Omental fat pad (tissue), 4 donors: ENCODE data around the gene GATA6. TPM values are rescaled to one million over a fixed set of nuclear protein-coding genes. Genes with fewer than 3 reads are reported as not detected.

ENCODE experiments used
- ATAC-seq: fragments of 150-250 bp; one replicate; pipeline ENCODE4 v1.9.1; 2016; ENCODE audit warnings: mild to moderate bottlenecking, moderate library complexity; ENCODE audit not compliant: low FRiP score
- DNase-seq: peaks from one replicate; pipeline ENCODE4 v3.0.0-alpha.2; 2019; ENCODE audit warnings: low spot score
- total RNA-seq, 4 donors: library from RNA; depleted of rRNA; stranded (reverse); fragments of >200 nt; gene quantifications; one replicate each; pipeline ENCODE4 v1.1.0, GENCODE V29; 2016
- TF ChIP-seq, protein P1 (sequence below), 3 donors: fragments of 450-650 bp; IDR thresholded peaks; one replicate each; pipeline ENCODE4 v1.5.1; 2016 to 2017; ENCODE audit warnings: antibody characterized with exemption in 3 of 3, mild to moderate bottlenecking in 3 of 3, moderate library complexity in 2 of 3

Gene GATA6
- total RNA-seq, 4 donors from 2014 or later: 12.1 to 48.9 (median 25.2) TPM

DNA sequence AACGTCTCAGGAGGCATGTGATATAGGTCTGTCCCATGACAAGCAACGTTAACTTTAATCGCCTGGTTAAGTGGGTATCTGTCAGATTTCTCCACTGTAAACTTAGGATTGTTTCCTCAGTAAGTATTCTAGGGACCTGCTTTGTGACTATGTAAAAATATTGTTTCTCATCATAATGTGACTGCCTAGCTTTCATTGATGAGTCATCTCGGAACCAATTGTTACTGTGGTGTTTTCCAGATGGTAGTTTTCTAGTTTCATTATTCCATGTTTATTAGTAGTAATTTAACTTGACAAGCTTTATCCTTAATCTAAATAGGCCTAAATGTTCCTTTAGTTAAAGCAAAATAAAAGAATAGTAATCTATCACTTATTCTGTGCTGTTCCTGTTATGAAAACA, 28.2 kb upstream of the GATA6 start:
- TF ChIP-seq, protein P1, sequence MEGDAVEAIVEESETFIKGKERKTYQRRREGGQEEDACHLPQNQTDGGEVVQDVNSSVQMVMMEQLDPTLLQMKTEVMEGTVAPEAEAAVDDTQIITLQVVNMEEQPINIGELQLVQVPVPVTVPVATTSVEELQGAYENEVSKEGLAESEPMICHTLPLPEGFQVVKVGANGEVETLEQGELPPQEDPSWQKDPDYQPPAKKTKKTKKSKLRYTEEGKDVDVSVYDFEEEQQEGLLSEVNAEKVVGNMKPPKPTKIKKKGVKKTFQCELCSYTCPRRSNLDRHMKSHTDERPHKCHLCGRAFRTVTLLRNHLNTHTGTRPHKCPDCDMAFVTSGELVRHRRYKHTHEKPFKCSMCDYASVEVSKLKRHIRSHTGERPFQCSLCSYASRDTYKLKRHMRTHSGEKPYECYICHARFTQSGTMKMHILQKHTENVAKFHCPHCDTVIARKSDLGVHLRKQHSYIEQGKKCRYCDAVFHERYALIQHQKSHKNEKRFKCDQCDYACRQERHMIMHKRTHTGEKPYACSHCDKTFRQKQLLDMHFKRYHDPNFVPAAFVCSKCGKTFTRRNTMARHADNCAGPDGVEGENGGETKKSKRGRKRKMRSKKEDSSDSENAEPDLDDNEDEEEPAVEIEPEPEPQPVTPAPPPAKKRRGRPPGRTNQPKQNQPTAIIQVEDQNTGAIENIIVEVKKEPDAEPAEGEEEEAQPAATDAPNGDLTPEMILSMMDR (IDR thresholded peaks at IDR 0.05): no peak
- ATAC-seq: no peak
- no peak for DNase-seq

DNA sequence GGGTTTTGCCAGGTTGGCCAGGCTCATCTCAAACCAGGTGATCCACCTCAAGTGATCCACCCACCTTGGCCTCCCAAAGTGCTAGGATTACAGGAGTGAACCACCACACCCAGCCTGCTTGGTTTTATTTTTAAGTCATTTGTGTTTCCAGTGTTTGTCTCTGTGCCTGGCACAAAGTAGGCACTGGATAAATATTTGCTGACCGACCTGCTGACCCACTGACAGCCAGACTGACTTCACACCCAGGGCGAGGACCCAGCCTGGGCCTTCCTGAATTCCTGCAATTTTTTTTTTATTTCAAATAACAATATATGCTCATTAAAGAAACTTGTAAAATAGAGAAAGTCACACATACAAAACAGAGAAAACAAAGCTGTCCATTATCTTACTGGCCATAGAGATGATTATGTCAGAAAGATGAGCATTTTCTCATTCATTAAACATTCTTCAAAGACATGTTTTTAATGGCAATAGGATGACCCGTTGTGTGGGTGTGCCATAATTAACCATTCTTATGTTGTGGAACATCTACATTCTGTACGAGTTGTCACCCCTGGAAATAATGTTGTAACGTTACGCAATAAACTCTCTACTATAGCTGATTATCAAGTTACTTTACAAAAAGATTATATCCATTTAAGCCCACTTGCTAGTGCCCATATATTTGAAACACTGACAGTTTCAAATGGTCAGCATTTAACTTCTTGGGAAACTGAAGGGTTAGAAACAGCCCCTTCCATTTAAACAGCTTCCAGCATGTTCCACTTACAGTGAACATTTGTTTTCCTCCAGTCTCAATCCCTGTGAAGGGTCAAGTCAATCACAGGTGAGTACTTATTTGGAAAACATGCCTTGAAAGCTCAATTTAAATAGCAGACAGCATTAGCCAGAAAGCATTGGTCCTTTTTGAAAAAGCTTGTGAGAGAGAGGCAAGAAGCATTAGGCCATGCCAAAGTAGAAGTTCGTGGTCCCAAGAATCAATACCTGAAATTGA, 25.7 kb upstream of the GATA6 start:
- DNase-seq: no peak
- TF ChIP-seq, protein P1 (IDR thresholded peaks at IDR 0.05): no peak
- no peak for ATAC-seq

DNA sequence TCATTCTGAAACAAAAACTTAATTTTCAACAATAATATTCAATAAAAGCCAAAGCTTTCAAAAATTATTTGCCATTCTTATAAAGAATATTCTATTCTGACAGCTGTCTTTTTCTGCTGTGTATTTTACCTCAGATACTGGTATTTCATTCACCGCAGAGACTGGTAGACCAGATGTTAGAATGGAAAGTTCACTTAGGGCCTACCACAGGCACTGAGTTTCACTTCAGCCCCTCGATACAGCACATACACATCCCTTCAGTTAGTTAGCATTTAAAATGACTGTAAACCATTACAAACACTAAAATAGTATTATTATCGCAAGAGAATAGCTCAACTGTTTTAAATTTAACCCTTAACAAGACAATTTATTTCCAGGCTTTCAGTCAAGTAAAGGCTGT, 24.2 kb upstream of the GATA6 start:
- TF ChIP-seq, protein P1 (IDR thresholded peaks at IDR 0.05): no peak
- ATAC-seq (no peak), DNase-seq (no peak)

GRCh38 chr18:22149710-22150109, 19.7 kb upstream of the GATA6 start:
- TF ChIP-seq, protein P1 (IDR thresholded peaks at IDR 0.05): no peak
- ATAC-seq (no peak), DNase-seq (no peak)

- DNase-seq (no peak), ATAC-seq (no peak)
- TF ChIP-seq, protein P1 (IDR thresholded peaks at IDR 0.05): no peak
Measured at GRCh38 chr18:22152093-22152492, 17.3 kb upstream of the GATA6 start.

DNA sequence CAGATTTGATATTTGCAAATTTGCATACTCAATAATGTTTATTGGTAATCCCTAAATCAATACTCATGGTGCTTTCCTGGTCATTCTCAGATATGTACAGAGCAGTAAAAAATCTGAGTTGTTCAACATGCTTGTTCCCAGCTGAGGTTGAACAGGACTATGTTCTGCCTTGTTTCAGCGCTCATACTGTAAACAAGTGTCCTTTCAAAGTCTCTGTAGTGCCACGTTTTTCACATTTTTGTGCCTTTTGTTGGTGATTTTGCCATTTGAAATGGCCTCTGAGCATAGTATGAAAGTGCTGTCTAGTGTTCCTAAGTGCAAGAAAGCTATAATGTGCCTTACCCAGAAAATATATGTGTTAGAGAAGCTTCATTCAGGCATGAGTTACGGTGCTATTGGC, 16.0 kb upstream of the GATA6 start:
- no peak for DNase-seq
- TF ChIP-seq, protein P1 (IDR thresholded peaks at IDR 0.05): no peak
- no peak for ATAC-seq

- DNase-seq (no peak), ATAC-seq (no peak)
- TF ChIP-seq, protein P1 (IDR thresholded peaks at IDR 0.05): no peak
Measured at GRCh38 chr18:22155584-22155983, 13.8 kb upstream of the GATA6 start.
